Central memory CD4-positive, alpha-beta T cell (primary cell): ENCODE results near the gene EMC6.

Source experiments
- DNase-seq: peaks from one replicate; pipeline ENCODE4 v3.0.0; 2022
- total RNA-seq, 3 experiments: gene quantifications; one replicate each; lab custom pipeline; 2026; lab: John Stamatoyannopoulos, UW

EMC6 gene
- total RNA-seq: 8.3 to 21.2 (median 12.7) reads per million in 3 experiments

GRCh38 chr17:3668279-3669084, at the start of gene EMC6, which contains the start of gene TAX1BP3:
Gene EMC6 (plus strand): TSS chr17:3668812. CDS start chr17:3669147, 335 bp downstream.
Gene TAX1BP3 (minus strand): TSS chr17:3668578. CDS start chr17:3668526, 52 bp downstream.
- DNase-seq: peak; percentile 99

DNA sequence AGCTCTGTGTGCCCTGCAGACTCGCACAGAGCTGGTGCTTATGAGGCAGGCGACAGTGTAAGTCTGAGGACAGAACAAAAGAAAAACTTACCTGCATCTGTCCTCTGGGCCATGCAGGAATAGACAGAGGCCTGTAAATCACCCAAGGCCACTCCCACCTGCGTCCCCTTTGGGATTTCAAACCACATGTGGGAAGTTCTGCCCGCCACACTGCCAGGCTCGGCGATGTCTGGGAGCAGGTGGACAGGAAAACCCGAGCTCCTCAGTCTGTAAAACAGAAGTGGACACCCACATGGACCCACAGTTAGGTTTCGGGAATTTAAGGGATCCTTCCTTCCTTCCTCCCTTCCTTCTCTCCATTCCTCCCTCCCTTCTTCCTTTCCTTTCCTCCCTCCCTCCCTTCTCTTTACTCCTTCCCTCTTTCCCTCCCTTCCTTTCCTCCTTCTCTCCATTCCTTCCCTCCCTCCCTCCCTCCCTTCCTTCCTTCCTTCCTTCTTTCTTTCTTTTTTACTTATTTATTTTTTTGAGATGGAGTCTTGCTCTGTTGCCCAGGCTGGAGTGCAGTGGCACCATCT, 47.4 kb upstream of the EMC6 start:
- no peak for DNase-seq

- DNase-seq: no peak
Measured at GRCh38 chr17:3622977-3623594, 45.5 kb upstream of the EMC6 start.

GRCh38 chr17:3626831-3627768, 41.5 kb upstream of the EMC6 start:
- no peak for DNase-seq

DNA sequence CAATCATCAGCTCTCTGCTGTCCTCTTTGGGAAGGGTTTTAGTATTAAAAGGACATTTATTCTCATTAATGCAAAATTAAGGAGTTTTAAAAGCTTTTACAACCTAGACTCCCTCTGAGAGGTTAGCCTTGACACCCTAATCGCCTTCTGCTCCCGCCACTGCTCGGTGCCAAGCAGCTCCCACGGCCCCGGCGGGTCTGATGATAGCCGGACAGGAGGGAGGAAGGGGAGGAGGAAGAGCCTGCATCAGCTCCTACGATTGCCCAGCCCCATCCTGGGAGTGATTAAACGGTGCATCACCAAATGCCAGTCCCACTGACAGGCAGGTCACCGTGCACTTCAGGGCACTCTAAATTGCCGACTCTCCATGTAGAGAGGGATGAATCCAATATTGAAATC, 40.8 kb upstream of the EMC6 start:
- no peak for DNase-seq

DNA sequence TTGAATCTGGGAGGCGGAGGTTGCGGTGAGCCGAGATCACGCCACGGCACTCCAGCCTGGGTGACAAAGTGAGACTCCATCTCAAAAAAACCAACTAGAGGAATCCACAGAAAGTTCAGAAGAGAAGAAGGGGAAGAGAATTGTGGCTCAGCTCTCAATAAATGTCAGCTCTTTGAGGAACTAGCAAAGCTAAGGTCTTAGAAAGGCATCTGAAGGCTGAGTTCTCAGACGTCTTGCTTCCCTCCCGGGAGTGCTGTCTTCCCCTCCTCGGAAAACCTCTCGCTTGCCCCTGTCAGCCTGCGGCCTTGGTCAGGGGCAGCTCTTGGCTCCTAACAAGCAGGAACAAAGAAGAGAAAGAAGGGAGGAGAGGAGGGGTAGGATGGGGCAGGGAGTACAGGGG, 37.8 kb upstream of the EMC6 start:
- no peak for DNase-seq

DNA sequence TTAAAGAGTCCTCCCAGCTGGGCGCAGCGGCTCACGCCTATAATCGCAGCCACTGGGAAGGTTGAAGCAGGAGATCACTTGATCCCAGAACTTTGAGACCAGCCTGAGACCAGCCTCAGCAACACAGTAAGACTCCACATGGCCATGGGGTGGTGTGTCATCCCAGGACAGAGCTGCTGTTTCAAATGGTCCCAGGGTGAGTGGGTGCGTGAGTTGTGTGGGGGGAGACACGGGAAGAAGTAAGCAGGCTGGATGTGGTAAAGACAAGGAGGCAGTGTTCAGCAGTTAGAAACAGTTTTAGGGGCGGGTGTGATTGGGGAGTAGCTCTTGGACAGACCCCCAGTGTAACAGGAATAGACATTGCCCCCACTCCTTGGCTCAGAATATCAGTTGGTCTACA, 36.3 kb upstream of the EMC6 start:
- no peak for DNase-seq

GRCh38 chr17:3635474-3636153, 33.0 kb upstream of the EMC6 start:
- no peak for DNase-seq

DNA sequence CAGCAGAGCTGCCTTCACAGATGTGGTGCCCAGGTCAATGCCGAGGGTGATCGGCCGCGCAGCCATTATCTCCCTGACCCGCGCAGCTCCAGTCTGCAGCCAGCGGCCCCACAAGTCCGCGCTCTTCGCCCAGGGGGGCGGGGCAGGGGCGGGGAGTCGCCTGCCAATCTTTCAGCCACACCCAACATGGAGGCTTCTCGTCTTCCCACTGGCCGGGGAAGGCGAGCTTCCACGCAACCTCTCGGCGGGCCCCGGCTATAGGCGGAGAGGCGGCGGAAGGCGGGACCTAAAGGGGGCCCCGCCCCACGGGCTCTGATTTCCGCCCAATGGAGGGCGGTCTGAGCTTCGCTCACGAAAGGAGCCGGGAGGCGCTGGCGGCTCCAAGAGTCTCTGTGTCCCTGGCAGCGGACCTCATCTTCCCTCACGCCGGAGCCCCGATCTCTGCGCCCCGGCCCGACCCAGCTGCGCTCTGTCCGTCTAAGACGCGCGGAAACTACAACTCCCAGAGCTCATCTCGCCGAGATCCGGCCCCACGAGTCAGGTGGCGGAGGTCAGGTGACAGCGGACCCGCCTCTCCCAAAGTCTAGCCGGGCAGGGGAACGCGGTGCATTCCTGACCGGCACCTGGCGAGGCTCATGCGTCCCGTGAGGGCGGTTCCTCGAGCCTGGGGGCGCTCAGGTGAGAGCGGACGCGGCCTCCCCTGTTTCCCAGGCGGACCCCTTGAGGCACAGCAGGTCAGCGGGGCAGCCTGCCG, 32.3 kb upstream of the EMC6 start, which contains the start of the genes CTNS and SHPK:
CTNS (plus strand) TSS at position 607 of the 754 bp plus-strand sequence. CDS start 3,447 bp downstream, outside the sequence.
SHPK (minus strand) TSS at position 97 of the 754 bp plus-strand sequence; CDS start at position 66, 31 bp downstream.
- DNase-seq: peak; percentile 93

- peak; percentile 5 for DNase-seq
Measured at GRCh38 chr17:3636908-3637373, 31.7 kb upstream of the EMC6 start.

DNA sequence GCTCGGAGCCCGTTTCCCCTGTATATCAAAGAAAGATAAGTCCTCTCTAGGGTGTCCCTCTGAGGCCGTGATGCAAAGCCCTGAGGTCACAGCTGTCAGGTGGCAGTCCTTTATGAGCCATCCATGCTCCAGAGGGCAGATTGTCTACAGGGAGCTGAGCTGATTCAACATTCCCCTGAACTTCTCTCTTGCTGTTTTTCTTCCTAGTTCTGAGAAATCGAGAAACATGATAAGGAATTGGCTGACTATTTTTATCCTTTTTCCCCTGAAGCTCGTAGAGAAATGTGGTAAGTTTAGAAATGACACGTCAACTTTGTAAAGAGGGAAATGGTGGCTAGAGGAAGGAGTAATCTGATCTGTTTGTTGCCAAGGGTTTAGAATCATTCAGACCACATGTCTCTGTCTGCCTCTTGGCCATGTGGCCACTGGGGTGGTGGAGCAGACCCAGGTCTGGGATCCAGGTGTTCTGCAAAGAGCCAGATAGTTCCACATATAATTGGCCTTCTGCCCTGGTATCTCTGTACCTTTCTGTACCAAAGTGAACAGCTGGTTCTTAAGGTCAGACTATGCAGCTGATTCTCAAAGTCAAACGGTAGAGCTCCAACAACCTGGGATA, 28.5 kb upstream of the EMC6 start:
- no peak for DNase-seq

- DNase-seq: no peak
Measured at GRCh38 chr17:3641014-3641413, 27.6 kb upstream of the EMC6 start.

DNA sequence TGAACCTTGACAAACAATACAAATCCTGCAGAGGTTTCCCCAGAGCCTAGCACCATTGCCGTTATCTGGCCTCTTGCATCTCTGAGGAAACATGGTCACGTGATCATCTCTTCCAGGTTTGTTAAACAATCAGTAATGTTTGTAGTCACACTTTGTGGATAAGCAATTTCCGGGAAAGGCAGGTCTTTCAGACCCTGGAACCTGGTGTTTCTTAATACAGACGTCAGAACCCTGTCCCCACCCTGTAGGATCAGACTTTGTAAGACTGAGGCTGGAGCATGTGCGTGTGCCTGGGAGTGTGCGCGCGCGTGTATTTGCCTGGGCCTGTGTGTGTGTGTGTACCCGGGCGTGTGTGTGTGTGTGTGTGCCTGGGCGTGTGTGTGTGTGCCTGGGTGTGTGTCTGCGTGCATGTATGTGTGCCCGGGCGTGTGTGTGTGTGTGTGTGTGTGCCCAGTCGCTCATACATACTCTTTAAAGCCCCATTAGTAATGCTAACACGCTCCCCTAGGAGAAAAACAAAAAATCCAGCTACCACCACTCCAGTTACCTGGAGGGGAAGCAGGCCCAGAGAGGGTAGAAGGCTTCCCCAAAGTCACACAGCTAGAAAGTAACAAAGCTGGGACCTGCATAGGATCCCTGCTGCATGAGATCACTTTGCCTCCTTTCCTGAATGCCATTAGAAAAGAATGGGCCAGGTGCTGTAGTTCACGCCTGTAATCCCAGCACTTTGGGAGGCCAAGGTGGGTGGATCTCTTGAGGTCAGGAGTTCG, 26.7 kb upstream of the EMC6 start:
- no peak for DNase-seq

GRCh38 chr17:3643889-3644349, 24.7 kb upstream of the EMC6 start:
- no peak for DNase-seq

- no peak for DNase-seq
Measured at GRCh38 chr17:3645310-3645709, 23.3 kb upstream of the EMC6 start.

- no peak for DNase-seq
Measured at GRCh38 chr17:3647251-3647650, 21.4 kb upstream of the EMC6 start.

DNA sequence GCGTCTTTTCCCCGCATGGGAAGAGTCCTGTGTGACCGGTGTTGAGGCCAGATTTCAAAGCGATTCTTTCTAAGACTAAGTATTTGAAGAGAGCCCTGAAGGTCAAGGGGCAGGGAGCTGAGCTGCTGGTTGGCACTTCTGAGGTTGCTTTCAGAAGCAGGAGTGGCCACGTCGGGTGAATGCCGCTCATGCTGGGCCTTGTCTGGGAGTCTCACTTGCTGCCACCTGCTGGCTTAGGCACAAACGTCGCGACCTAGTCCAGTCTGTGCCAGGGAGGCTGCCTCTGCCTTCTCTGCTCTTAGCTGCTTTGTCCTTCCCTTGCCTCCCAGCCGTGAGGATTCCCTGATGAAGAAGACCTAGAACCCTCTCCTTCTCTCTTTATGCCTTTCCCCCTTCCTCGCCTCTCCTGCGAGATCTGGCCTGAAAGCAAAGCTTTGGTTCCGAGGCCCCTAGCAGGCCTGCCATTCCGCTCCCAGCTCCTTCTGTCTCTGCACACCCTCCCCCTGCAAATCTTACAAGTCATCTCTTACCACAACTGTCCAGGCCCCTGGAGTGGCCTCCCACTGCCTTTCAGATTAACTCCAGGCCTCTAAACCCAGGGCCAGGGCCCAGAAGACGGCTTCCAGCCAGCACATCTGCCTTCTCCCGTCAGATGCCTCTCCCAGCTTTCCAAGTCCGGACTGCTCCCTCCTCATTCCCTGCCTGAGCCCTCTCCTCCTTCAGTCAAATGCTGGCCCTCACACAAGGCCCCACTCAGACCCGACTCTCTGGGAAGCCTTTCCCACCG, 20.6 kb upstream of the EMC6 start:
- DNase-seq: peak; percentile 7

DNA sequence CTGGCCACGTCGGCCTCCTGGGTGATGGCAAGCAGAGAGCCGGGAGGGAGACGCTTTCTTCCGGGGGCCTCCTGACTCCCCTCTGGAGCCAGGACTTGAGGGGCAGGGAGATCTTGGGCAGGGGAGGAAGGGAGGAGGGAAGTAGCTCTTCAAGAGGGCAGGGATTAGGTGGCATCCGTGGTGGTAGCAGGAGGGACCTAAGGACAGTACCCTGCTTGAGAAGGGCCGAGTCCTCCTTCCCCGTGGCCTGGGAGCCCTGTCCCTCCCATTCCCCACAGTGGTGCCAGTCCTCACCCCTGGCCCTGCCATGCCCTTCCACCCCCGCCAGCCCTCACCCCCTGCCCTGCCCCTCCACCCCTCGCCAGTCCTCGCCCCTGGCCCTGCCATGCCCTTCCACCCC, 12.8 kb upstream of the EMC6 start:
- no peak for DNase-seq

- no peak for DNase-seq
Measured at GRCh38 chr17:3656353-3656752, 12.3 kb upstream of the EMC6 start.
